KMS-11 (cell line): ENCODE data around the gene OR2AE1.
"Not testable (repeated sequence)": the region's sequence is repeated elsewhere in the genome, so short reads cannot be mapped to it uniquely, and the experiment has no call there.

Experiments used
- H2AFZ ChIP-seq: fragments of 200-600 bp; sonication (generic); 2 replicates; pipeline ENCODE4 v1.6.1; 2016; ENCODE audit warnings: antibody characterized with exemption, mixed run types, low read depth
- H3K27ac ChIP-seq: fragments of 200-600 bp; sonication (generic); 2 replicates; pipeline ENCODE4 v1.6.1; 2016; ENCODE audit warnings: mild to moderate bottlenecking, mixed run types
- H3K27me3 ChIP-seq: fragments of 200-600 bp; sonication (generic); 2 replicates; pipeline ENCODE4 v1.6.1; 2017; ENCODE audit warnings: mild to moderate bottlenecking, low read depth, mixed run types, moderate library complexity; ENCODE audit not compliant: insufficient read depth
- H3K36me3 ChIP-seq: fragments of 200-600 bp; sonication (generic); 2 replicates; pipeline ENCODE4 v1.6.1; 2017; ENCODE audit warnings: mild to moderate bottlenecking, mixed run types; ENCODE audit not compliant: insufficient read depth
- H3K4me1 ChIP-seq: fragments of 200-600 bp; sonication (generic); 2 replicates; pipeline ENCODE4 v1.6.1; 2016; ENCODE audit warnings: mild to moderate bottlenecking, low read depth, mixed run types; ENCODE audit not compliant: poor library complexity, severe bottlenecking
- H3K4me2 ChIP-seq: fragments of 200-600 bp; sonication (generic); 2 replicates; pipeline ENCODE4 v1.7.0; 2016; ENCODE audit warnings: mild to moderate bottlenecking, mixed run types
- H3K4me3 ChIP-seq: fragments of 200-600 bp; sonication (generic); IDR thresholded peaks from 2 replicates; pipeline ENCODE4 v1.6.1; 2017; ENCODE audit warnings: low read depth, low read length, mixed read lengths; ENCODE audit not compliant: insufficient read depth
- H3K79me2 ChIP-seq: fragments of 200-600 bp; sonication (generic); 2 replicates; pipeline ENCODE4 v1.6.1; 2016; ENCODE audit warnings: low read depth, mixed run types; ENCODE audit not compliant: insufficient read depth
- H3K9ac ChIP-seq: fragments of 200-600 bp; sonication (generic); 2 replicates; pipeline ENCODE4 v1.6.1; 2016; ENCODE audit warnings: mild to moderate bottlenecking, mixed run types
- H4K20me1 ChIP-seq: fragments of 200-600 bp; sonication (generic); 2 replicates; pipeline ENCODE4 v1.6.1; 2016; ENCODE audit warnings: mild to moderate bottlenecking, mixed run types; ENCODE audit not compliant: insufficient read depth
- TF ChIP-seq, protein P1 (sequence below): fragments of 200-600 bp; sonication (generic); conservative IDR thresholded peaks from 2 replicates; pipeline ENCODE4 v1.6.1; 2017; ENCODE audit warnings: low read depth, mild to moderate bottlenecking, antibody characterized with exemption, low read length, moderate library complexity, mixed read lengths

OR2AE1 gene

DNA sequence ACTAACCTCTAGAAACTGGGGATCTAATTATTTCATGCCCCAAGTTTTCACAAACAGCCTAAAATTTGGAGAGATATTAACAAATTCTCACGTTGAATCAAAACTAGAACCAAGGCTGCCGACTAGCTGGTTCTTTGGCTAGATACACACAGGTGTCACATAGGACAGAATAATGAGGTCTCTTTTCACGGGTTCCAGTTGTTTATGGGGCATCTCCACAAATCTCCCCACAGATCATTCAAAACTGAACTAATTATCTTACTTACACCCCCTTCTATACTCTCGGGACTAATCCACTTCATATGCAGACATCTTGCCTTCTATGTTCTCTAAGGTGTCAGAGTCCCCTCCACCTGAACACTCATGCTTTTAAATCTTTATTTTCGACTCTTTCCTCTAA, 16.4 kb upstream of the OR2AE1 start:
- Histone ChIP-seq H3K4me3 (no peak overlapping the region), H3K4me2 (no peak overlapping the region), H3K27ac (no peak overlapping the region), H2AFZ (no peak overlapping the region), H3K4me1 (no peaks in the 10 kb centered on the region), H4K20me1 (no peaks in the 10 kb centered on the region), H3K27me3 (no peaks in the 10 kb centered on the region), H3K79me2 (no peaks in the 10 kb centered on the region), H3K9ac (no peak overlapping the region), H3K36me3 (no peaks in the 10 kb centered on the region)
- TF ChIP-seq, protein P1, sequence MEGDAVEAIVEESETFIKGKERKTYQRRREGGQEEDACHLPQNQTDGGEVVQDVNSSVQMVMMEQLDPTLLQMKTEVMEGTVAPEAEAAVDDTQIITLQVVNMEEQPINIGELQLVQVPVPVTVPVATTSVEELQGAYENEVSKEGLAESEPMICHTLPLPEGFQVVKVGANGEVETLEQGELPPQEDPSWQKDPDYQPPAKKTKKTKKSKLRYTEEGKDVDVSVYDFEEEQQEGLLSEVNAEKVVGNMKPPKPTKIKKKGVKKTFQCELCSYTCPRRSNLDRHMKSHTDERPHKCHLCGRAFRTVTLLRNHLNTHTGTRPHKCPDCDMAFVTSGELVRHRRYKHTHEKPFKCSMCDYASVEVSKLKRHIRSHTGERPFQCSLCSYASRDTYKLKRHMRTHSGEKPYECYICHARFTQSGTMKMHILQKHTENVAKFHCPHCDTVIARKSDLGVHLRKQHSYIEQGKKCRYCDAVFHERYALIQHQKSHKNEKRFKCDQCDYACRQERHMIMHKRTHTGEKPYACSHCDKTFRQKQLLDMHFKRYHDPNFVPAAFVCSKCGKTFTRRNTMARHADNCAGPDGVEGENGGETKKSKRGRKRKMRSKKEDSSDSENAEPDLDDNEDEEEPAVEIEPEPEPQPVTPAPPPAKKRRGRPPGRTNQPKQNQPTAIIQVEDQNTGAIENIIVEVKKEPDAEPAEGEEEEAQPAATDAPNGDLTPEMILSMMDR: no peak

DNA sequence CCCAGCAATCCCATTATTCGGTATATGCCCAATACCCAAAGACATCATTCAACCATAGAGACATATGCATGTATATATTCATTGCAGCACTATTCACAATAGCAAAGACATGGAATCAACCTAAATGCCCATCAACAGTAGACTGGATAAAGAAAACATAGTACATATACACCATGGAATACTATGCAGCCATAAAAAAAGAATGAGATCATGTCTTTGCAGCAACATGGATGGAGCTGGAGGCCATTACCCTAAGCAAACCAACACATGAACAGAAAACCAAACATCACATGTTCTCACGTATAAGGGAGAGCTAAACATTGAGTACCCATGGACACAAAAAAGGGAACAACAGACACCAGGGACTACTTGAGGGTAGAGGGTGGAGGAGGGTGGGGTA, 13.5 kb upstream of the OR2AE1 start:
- not testable (repeated sequence) for H2AFZ ChIP-seq, H3K79me2 ChIP-seq, H3K9ac ChIP-seq, H3K4me1 ChIP-seq, H3K4me3 ChIP-seq, H3K27me3 ChIP-seq, H3K4me2 ChIP-seq, H3K36me3 ChIP-seq, H4K20me1 ChIP-seq, H3K27ac ChIP-seq

DNA sequence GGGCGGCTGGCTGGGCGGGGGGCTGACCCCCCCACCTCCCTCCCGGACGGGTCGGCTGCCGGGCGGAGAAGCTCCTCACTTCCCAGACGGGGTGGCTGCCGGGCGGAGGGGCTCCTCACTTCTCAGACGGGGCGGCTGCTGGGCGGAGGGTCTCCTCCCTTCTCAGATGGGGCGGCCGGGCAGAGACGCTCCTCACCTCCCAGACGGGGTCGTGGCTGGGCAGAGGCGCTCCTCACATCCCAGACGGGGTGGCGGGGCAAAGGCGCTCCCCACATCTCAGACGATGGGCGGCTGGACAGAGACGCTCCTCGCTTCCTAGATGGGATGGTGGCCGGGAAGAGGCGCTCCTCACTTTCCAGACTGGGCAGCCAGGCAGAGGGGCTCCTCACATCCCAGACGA, 11.5 kb upstream of the OR2AE1 start:
- not testable (repeated sequence) for H3K27ac ChIP-seq, H3K9ac ChIP-seq, H4K20me1 ChIP-seq, H3K27me3 ChIP-seq, H3K79me2 ChIP-seq, H3K4me2 ChIP-seq, H3K4me3 ChIP-seq, H2AFZ ChIP-seq, H3K4me1 ChIP-seq, H3K36me3 ChIP-seq

DNA sequence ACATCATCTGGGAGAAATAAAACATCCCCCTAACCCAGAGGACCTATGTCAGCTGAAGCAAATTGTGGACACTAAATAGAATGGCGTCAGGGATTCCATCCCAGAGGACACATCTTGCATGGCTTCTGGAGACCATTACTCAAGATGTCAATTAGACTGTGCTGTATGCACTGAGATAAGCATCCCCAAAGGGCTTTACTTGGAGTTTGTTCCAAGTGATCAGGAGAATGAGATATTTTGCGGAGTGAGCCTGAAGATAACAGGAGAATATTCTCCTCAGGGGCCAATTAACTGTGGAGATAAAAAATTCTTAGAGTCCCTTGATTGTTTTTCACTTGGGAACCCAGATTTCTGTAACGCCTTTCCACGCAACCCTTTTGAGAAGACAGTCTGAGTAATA, 4.5 kb upstream of the OR2AE1 start:
- no peak overlapping the region for H3K4me3 ChIP-seq
- H2AFZ ChIP-seq: no peak overlapping the region
- H3K27me3 ChIP-seq: no peaks in the 10 kb centered on the region
- no peaks in the 10 kb centered on the region for H3K36me3 ChIP-seq
- no peak overlapping the region for H3K27ac ChIP-seq
- no peaks in the 10 kb centered on the region for H4K20me1 ChIP-seq
- H3K4me1 ChIP-seq: no peaks in the 10 kb centered on the region
- TF ChIP-seq, protein P1: no peak
- H3K79me2 ChIP-seq: no peaks in the 10 kb centered on the region
- H3K9ac ChIP-seq: no peak overlapping the region
- H3K4me2 ChIP-seq: no peak overlapping the region

DNA sequence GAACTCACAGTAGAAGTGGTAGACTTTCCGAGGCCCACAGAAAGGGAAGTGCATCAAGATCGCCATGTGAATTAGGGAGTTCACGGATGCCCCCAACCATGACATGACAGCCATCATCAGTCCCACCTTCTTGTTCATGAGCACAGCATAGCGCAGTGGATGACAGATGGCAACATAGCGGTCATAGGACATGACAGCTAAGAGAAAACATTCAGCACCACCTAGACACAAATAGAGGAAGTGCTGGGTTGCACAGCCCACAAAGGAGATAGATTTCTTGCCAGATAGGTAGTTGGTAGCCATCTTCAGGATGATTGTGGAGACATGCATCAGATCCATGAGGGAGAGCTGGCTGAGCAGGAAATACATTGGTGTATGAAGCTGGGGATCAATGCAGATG, 342 bp downstream of the OR2AE1 start:
- Histone ChIP-seq H3K27me3 (no peaks in the 10 kb centered on the region), H4K20me1 (no peaks in the 10 kb centered on the region), H3K4me3 (no peak overlapping the region), H3K27ac (no peak overlapping the region), H3K4me2 (no peak overlapping the region), H2AFZ (no peak overlapping the region), H3K9ac (no peak overlapping the region), H3K36me3 (no peaks in the 10 kb centered on the region), H3K79me2 (no peaks in the 10 kb centered on the region), H3K4me1 (no peaks in the 10 kb centered on the region)
- TF ChIP-seq, protein P1: no peak
